Lower lobe of right lung (tissue), 2 donors: ENCODE measurements around the gene CD74. TPM values are rescaled to one million over a fixed set of nuclear protein-coding genes. Genes with fewer than 3 reads are reported as not detected.
"Not testable (repeated sequence)": the region's sequence is repeated elsewhere in the genome, so short reads cannot be mapped to it uniquely, and the experiment has no call there.

ENCODE experiments used
- ATAC-seq, 2 donors: fragments of 200-7000 bp; cut with Tn5 transposase; one replicate each; pipeline ENCODE4 v1.9.1; 2020 to 2022; ENCODE audit warnings: mild to moderate bottlenecking in 2 of 2, moderate library complexity in 2 of 2
- DNase-seq: peaks from one replicate; pipeline ENCODE4 v3.0.0-alpha.2; 2020
- H3K27ac ChIP-seq: fragments of 200-600 bp; one replicate; pipeline ENCODE4 v1.8.0; 2022
- H3K27me3 ChIP-seq: fragments of 200-600 bp; one replicate; pipeline ENCODE4 v1.8.0; 2022; ENCODE audit warnings: low read depth
- H3K36me3 ChIP-seq: fragments of 200-600 bp; one replicate; pipeline ENCODE4 v1.8.0; 2022; ENCODE audit warnings: mild to moderate bottlenecking
- H3K4me1 ChIP-seq: fragments of 200-600 bp; one replicate; pipeline ENCODE4 v1.8.0; 2022
- H3K4me3 ChIP-seq: fragments of 200-600 bp; one replicate; pipeline ENCODE4 v1.8.0; 2022; ENCODE audit warnings: mild to moderate bottlenecking
- H3K9me3 ChIP-seq: fragments of 200-600 bp; one replicate; pipeline ENCODE4 v1.8.0; 2022
- intact Hi-C: fragments of 100-400 bp; cut with DNase I; formaldehyde crosslinking; loops from one replicate; pipeline ENCODE4 v1.11.0; 2022
- total RNA-seq: library from RNA; stranded (reverse); fragmentation: NEBNext Ultra II Directional; extraction: Animal tissue kit (Norgen Biotek cat#: 25700); gene quantifications from one replicate; pipeline ENCODE4 v1.2.1, GENCODE V29; 2021
- TF ChIP-seq, protein P1 (sequence below): fragments of 200-600 bp; IDR thresholded peaks from one replicate; pipeline ENCODE4 v1.8.0; 2022; ENCODE audit warnings: antibody characterized with exemption, mild to moderate bottlenecking
- donor health status: DM: no; HTN: yes; CAD: no; lungs with severe emphysema.

Gene CD74
- total RNA-seq, 1 donor from 2014 or later, result 4,221 TPM

DNA sequence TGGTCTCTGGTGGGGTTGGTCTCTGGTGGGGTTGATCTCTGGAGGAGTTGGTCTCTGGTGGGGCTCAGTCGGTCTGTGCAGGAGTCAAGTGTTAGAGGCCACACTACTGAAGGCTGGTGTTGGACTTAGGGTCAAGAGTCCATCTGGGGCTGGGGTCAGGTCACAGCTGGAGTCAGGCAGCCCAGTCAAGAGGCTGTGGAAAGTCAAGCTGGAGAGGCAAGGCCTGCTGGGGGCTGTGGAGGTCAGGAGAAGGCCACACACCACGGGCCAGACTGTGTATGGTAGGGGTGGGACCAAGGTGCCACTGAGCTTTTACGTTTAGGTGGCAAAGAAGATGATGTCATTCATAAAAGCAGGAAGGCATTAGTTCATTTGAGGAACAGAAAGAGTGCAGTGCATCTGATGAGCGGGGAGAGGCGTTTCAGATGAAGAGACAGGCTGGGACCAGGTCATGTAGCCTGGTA, 16.7 kb upstream of the CD74 start:
- H3K36me3 ChIP-seq, result no peaks in the 10 kb centered on the region
- H3K9me3 ChIP-seq, result no peaks in the 10 kb centered on the region
- no peaks in the 10 kb centered on the region for H3K4me1 ChIP-seq
- H3K27ac ChIP-seq, result no peak overlapping the region
- no peak overlapping the region for H3K4me3 ChIP-seq
- H3K27me3 ChIP-seq, result no peaks in the 10 kb centered on the region
- no peak for DNase-seq
- TF ChIP-seq, protein P1, sequence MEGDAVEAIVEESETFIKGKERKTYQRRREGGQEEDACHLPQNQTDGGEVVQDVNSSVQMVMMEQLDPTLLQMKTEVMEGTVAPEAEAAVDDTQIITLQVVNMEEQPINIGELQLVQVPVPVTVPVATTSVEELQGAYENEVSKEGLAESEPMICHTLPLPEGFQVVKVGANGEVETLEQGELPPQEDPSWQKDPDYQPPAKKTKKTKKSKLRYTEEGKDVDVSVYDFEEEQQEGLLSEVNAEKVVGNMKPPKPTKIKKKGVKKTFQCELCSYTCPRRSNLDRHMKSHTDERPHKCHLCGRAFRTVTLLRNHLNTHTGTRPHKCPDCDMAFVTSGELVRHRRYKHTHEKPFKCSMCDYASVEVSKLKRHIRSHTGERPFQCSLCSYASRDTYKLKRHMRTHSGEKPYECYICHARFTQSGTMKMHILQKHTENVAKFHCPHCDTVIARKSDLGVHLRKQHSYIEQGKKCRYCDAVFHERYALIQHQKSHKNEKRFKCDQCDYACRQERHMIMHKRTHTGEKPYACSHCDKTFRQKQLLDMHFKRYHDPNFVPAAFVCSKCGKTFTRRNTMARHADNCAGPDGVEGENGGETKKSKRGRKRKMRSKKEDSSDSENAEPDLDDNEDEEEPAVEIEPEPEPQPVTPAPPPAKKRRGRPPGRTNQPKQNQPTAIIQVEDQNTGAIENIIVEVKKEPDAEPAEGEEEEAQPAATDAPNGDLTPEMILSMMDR, result no peak
- intact Hi-C loops, result no loop called here
- ATAC-seq, result peak in 1 of 2 donors; percentile 24

DNA sequence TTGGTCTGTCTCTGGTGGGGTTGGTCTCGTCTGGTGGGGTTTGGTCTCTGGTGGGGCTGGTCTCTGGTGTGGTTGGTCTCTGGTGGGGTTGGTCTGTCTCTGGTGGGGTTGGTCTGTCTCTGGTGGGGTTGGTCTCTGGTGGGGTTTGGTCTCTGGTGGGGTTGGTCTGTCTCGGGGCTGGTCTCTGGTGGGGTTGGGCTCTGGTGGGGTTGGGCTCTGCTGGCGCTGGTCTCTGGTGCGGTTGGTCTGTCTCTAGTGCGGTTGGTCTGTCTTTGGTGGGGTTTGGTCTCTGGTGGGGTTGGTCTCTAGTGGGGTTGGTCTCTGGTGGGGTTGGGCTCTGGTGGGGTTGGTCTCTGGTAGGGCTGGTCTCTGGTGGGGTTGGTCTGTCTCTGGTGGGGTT, 16.3 kb upstream of the CD74 start:
- Histone ChIP-seq H3K4me1 (no peaks in the 10 kb centered on the region), H3K27me3 (no peaks in the 10 kb centered on the region), H3K36me3 (no peaks in the 10 kb centered on the region), H3K9me3 (no peaks in the 10 kb centered on the region), H3K4me3 (no peak overlapping the region), H3K27ac (no peak overlapping the region)
- TF ChIP-seq, protein P1, result no peak
- no peak for ATAC-seq
- intact Hi-C loops, result no loop called here
- DNase-seq, result no peak

DNA sequence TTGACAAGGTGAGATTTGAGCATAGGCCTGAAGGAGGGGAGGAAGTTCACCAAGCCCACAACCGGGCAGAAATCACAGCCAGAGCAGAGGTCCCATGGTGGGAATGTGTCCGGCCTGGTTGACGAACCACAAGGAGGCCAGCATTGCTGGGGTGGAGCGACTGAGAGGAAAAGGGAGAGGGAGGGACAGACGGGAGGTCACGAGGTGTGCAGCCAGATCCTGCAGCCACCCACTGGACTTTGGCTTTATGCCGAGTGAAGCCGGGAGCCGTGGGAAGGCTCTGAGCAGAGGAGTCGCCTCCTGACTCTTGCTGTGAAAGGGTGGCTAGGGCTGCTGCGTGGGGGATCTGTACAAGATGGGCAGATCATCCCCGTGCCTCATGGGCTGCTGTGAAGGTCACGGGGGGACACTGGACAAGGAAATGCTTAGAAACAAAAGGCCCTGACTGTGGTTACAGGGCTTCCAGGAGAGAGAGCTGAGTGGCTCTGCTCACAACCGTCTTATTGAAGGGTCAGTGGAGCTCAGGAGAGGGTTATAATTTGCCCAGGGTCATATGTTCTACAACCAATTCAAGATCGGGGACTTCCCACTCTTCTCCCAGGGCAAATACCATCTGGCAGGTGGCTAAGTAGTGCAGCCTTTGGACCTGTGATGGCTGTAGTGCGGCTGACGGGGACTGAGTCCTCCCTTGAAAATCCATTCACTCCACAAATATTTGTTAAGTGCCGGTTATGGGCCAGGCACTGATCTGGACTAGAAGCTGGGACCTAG, 15.6 kb upstream of the CD74 start:
- DNase-seq (no peak), ATAC-seq (peak; percentile 66 to 71)
- intact Hi-C loops, result no loop called here
- Histone ChIP-seq H3K4me1 (no peaks in the 10 kb centered on the region), H3K36me3 (no peaks in the 10 kb centered on the region), H3K9me3 (no peaks in the 10 kb centered on the region), H3K4me3 (no peak overlapping the region), H3K27ac (peak overlapping the region; percentile 31), H3K27me3 (no peaks in the 10 kb centered on the region)
- TF ChIP-seq, protein P1, result no peak

DNA sequence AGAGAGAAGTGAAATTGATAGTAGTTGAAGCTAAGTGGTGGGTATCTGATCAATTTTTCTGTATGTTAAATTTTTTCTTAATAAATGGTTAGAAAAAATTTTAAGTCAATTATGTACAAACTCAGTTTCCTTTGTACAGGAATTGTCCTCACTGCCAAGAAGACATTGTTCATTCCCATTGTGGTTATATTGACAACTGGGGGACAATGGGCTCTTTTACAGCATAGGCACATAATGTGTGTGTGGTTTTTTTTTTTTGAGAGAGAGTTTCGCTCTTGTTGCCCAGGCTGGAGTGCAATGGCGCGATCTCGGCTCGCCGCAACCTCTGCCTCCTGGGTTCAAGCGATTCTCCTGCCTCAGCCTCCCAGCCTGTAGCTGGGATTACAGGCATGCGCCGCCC, 13.5 kb upstream of the CD74 start:
- H3K27me3 ChIP-seq, DNase-seq, intact Hi-C loops: not testable (repeated sequence)

DNA sequence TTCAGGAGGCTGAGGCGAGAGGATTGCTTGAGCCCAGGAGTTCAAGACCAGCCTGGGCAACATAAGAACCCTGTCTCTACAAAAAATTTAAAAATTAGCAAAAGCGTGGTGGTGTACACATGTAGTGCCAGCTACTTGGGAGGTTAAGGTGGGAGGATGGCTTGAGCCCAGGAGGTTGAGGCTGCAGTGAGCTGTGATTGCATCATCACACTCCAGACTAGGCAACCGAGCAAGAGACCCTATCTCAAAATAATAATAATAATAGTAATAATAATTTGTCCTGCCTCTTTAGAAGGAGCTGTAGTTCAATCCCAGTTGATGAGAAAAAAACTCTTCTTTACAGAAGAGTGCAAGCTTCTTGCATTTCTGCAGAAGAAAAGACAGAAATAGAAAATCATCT, 10.0 kb upstream of the CD74 start:
- ATAC-seq, result no peak
- intact Hi-C loops, result no loop called here

More for the DNA sequence above, 13.5 kb upstream of the CD74 start:
- not testable (repeated sequence) for ATAC-seq, H3K4me3 ChIP-seq, H3K36me3 ChIP-seq, H3K9me3 ChIP-seq, H3K4me1 ChIP-seq, H3K27ac ChIP-seq

DNA sequence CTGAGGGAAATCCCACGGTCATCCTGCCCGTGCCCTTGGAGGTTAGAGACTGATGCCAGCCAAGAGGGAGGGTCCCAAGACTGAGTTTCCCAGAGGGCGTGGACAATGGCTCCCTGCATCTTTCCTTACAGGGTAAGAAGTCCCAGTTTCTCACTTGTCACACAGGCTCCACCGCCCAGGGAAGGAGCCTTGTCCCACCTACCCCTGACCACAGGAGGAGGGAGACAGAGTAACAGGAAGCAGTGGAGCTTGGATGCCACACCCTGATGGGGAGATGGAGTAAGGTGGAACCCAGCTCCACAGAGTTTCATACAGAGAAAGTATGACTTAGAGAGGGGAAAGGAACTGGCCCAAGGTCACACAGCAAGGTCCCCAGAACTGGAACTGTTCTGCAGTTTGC, 9.4 kb upstream of the CD74 start:
- intact Hi-C loops, result no loop called here
- DNase-seq (no peak), ATAC-seq (no peak)
- Histone ChIP-seq H3K4me1 (no peaks in the 10 kb centered on the region), H3K9me3 (no peaks in the 10 kb centered on the region), H3K36me3 (no peaks in the 10 kb centered on the region), H3K27me3 (no peaks in the 10 kb centered on the region), H3K4me3 (no peak overlapping the region), H3K27ac (no peak overlapping the region)
- TF ChIP-seq, protein P1, result no peak

More for the DNA sequence above, 10.0 kb upstream of the CD74 start:
- Histone ChIP-seq H3K9me3 (no peaks in the 10 kb centered on the region), H3K4me1 (no peaks in the 10 kb centered on the region), H3K27ac (no peak overlapping the region), H3K36me3 (no peaks in the 10 kb centered on the region), H3K27me3 (no peaks in the 10 kb centered on the region), H3K4me3 (no peak overlapping the region)
- DNase-seq, result no peak
- TF ChIP-seq, protein P1, result no peak
